Ascending aorta (tissue), 2 donors: Measurements from ENCODE around the gene HOXA13. TPM values are rescaled to one million over a fixed set of nuclear protein-coding genes. Genes with fewer than 3 reads are reported as not detected.

Experiments
- DNase-seq, 2 donors: peaks; one replicate each; pipeline ENCODE4 v3.0.0-alpha.2; 2019; ENCODE audit warnings: low spot score in 2 of 2
- H3K27ac ChIP-seq, 2 donors: fragments of 200-600 bp; sonication (generic); one replicate each; pipeline ENCODE4 v1.5.1; 2016 to 2017; ENCODE audit warnings: mild to moderate bottlenecking in 1 of 2
- H3K27me3 ChIP-seq: fragments of 200-600 bp; sonication (generic); one replicate; pipeline ENCODE4 v1.5.1; 2017
- H3K36me3 ChIP-seq, 2 donors: fragments of 200-600 bp; sonication (generic); one replicate each; pipeline ENCODE4 v1.5.1; 2016
- H3K4me1 ChIP-seq, 2 donors: fragments of 200-600 bp; sonication (generic); one replicate each; pipeline ENCODE4 v1.5.1; 2016 to 2017; ENCODE audit warnings: mild to moderate bottlenecking in 1 of 2
- H3K4me3 ChIP-seq, 2 donors: fragments of 200-600 bp; sonication (generic); one replicate each; pipeline ENCODE4 v1.5.1; 2016 to 2017; ENCODE audit warnings: mild to moderate bottlenecking in 1 of 2
- H3K9me3 ChIP-seq, 2 donors: fragments of 200-600 bp; sonication (generic); one replicate each; pipeline ENCODE4 v1.5.1; 2016
- CTCF ChIP-seq, 3 experiments: fragments of 200-600 bp in 2 of 3; fragments of 450-650 bp in 1 of 3; sonication (generic) in 2 of 3; IDR thresholded peaks; one replicate each; pipeline ENCODE4 v1.5.1; 2016 to 2019; ENCODE audit warnings: antibody characterized with exemption in 3 of 3, mild to moderate bottlenecking in 1 of 3, moderate library complexity in 1 of 3
- intact Hi-C: fragments of 100-400 bp; cut with DNase I; formaldehyde crosslinking; loops from one replicate; pipeline ENCODE4 v1.15.1; 2023
- total RNA-seq: library from RNA; depleted of rRNA; stranded (reverse); fragments of >200 nt; gene quantifications from one replicate; pipeline ENCODE4 v1.1.0, GENCODE V29; 2016

Gene HOXA13
- total RNA-seq, 1 donor from 2014 or later, result not detected

GRCh38 chr7:27164045-27164366 lies 35.9 kb downstream of the HOXA13 start:
- H3K36me3 ChIP-seq, result no peaks in the 10 kb centered on the region
- DNase-seq, result no peak
- H3K9me3 ChIP-seq, result no peaks in the 10 kb centered on the region
- H3K27ac ChIP-seq, result no peak overlapping the region
- H3K4me1 ChIP-seq, result peaks cover 0 to 4% of the 10 kb centered on the region in 2 donors
- peaks cover 34% of the 10 kb centered on the region for H3K27me3 ChIP-seq
- TF ChIP-seq CTCF (IDR thresholded peaks at IDR 0.05), result no peak
- peak overlapping the region; percentile 45 to 59 for H3K4me3 ChIP-seq
- intact Hi-C loops, result loop anchor here (10.0 kb wide), 1 partner anchor 1269 kb away; no protein-coding TSS in a partner anchor

- H3K9me3 ChIP-seq, result no peaks in the 10 kb centered on the region
- no peak for TF ChIP-seq CTCF (IDR thresholded peaks at IDR 0.05)
- peak in 1 of 2 donors; percentile 51 for DNase-seq
- no peak overlapping the region for H3K27ac ChIP-seq
- intact Hi-C loops, result loop anchor here (10.0 kb wide), 1 partner anchor 1269 kb away; no protein-coding TSS in a partner anchor
- no peaks in the 10 kb centered on the region for H3K36me3 ChIP-seq
- H3K4me1 ChIP-seq, result peaks cover 0 to 4% of the 10 kb centered on the region in 2 donors
- peaks cover 30% of the 10 kb centered on the region for H3K27me3 ChIP-seq
- H3K4me3 ChIP-seq, result peak overlapping the region in 1 of 2 donors; percentile 45
Observed at GRCh38 chr7:27163288-27164044, 36.4 kb downstream of the HOXA13 start.

GRCh38 chr7:27162561-27163287 lies 37.2 kb downstream of the HOXA13 start:
- Histone ChIP-seq H3K4me1 (peaks cover 0 to 4% of the 10 kb centered on the region in 2 donors), H3K4me3 (no peak overlapping the region), H3K36me3 (no peaks in the 10 kb centered on the region), H3K9me3 (no peaks in the 10 kb centered on the region), H3K27me3 (peaks cover 25% of the 10 kb centered on the region), H3K27ac (no peak overlapping the region)
- TF ChIP-seq CTCF (IDR thresholded peaks at IDR 0.05), result no peak
- no peak for DNase-seq
- intact Hi-C loops, result loop anchor here (10.0 kb wide), 1 partner anchor 1268 kb away; no protein-coding TSS in a partner anchor

- Histone ChIP-seq H3K4me3 (peak overlapping the region; percentile 47 to 72), H3K36me3 (no peaks in the 10 kb centered on the region), H3K27me3 (peaks cover 21% of the 10 kb centered on the region), H3K9me3 (no peaks in the 10 kb centered on the region), H3K4me1 (peaks cover 0 to 4% of the 10 kb centered on the region in 2 donors), H3K27ac (no peak overlapping the region)
- intact Hi-C loops, result loop anchor here (1.0 to 10.0 kb wide), 3 partner anchors 475 to 1267 kb away; no protein-coding TSS in a partner anchor
- no peak for TF ChIP-seq CTCF (IDR thresholded peaks at IDR 0.05)
- peak in 1 of 2 donors; percentile 63 for DNase-seq
Observed at GRCh38 chr7:27161721-27162560, 38.0 kb downstream of the HOXA13 start.

- Histone ChIP-seq H3K36me3 (no peaks in the 10 kb centered on the region), H3K27ac (no peak overlapping the region), H3K4me1 (peaks cover 0 to 3% of the 10 kb centered on the region in 2 donors), H3K9me3 (no peaks in the 10 kb centered on the region), H3K4me3 (peak overlapping the region; percentile 47 to 72), H3K27me3 (peaks cover 14% of the 10 kb centered on the region)
- TF ChIP-seq CTCF (IDR thresholded peaks at IDR 0.05), result no peak
- DNase-seq, result peak in 1 of 2 donors; percentile 65
- intact Hi-C loops, result loop anchor here (1.0 to 10.0 kb wide), 3 partner anchors 474 to 1266 kb away; no protein-coding TSS in a partner anchor
Observed at GRCh38 chr7:27161214-27161720, 38.6 kb downstream of the HOXA13 start.
